Activated CD8-positive, alpha-beta T cell treated with anti-CD3 and anti-CD28 coated beads for 36 hours (primary cell): ENCODE data around the gene OAS3. TPM values are rescaled to one million over a fixed set of nuclear protein-coding genes. Genes with fewer than 3 reads are reported as not detected.

Source experiments
- ATAC-seq: fragments of 200-7000 bp; cut with Tn5 transposase; one replicate; pipeline ENCODE4 v1.10.0; 2021; ENCODE audit warnings: mild to moderate bottlenecking, moderate library complexity
- CTCF ChIA-PET: fragments of 350-600 bp; sonication (Branson Sonifier 250); formaldehyde crosslinking; loops from one replicate; lab custom pipeline; 2021; ENCODE audit warnings: antibody characterized with exemption; lab: Charles Lee
- POLR2A ChIA-PET: fragments of 350-600 bp; sonication (Branson Sonifier 250); formaldehyde crosslinking; loops from one replicate; lab custom pipeline; 2021; ENCODE audit warnings: antibody characterized with exemption; lab: Charles Lee
- DNase-seq: peaks from one replicate; pipeline ENCODE4 v3.0.0-alpha.2; 2020
- H3K27ac Mint-ChIP-seq: one replicate; pipeline ENCODE4 v1.8.0; 2021; ENCODE audit warnings: mild to moderate bottlenecking, mixed read lengths
- H3K27me3 Mint-ChIP-seq: one replicate; pipeline ENCODE4 v1.8.0; 2021; ENCODE audit warnings: mixed read lengths
- H3K36me3 Mint-ChIP-seq: one replicate; pipeline ENCODE4 v1.8.0; 2021; ENCODE audit warnings: low read depth, mixed read lengths
- H3K4me1 Mint-ChIP-seq: one replicate; pipeline ENCODE4 v1.8.0; 2021; ENCODE audit warnings: low read depth, mixed read lengths
- H3K4me3 Mint-ChIP-seq: one replicate; pipeline ENCODE4 v1.8.0; 2021; ENCODE audit warnings: mild to moderate bottlenecking, moderate library complexity, mixed read lengths
- H3K9me3 Mint-ChIP-seq: one replicate; pipeline ENCODE4 v1.8.0; 2021; ENCODE audit warnings: mixed read lengths
- intact Hi-C: fragments of 100-400 bp; cut with micrococcal nuclease; formaldehyde crosslinking; loops from one replicate; pipeline ENCODE4 v1.10.0; 2022
- total RNA-seq, 2 experiments: library from RNA; stranded (reverse); gene quantifications; one replicate each; pipeline ENCODE4 v1.2.3, GENCODE V29; 2021
- TF ChIP-seq, protein P1 (sequence below): fragments of 200-600 bp; IDR thresholded peaks from one replicate; pipeline ENCODE4 v1.8.0; 2022; ENCODE audit warnings: antibody characterized with exemption, mild to moderate bottlenecking

Gene OAS3
- total RNA-seq, 2 experiments from 2014 or later = 21.4 to 22.2 TPM

GRCh38 chr12:112936927-112937326 is 1.3 kb upstream of the OAS3 start:
- ChIA-PET POLR2A (no interaction called here), CTCF (interaction anchor here (0.7 to 2.3 kb wide), 4 partner anchors 29 to 41 kb away, joined by 3 to 11 read pairs (median 6); partner anchors contain the start of genes OAS1 and OAS2)
- TF ChIP-seq, protein P1, sequence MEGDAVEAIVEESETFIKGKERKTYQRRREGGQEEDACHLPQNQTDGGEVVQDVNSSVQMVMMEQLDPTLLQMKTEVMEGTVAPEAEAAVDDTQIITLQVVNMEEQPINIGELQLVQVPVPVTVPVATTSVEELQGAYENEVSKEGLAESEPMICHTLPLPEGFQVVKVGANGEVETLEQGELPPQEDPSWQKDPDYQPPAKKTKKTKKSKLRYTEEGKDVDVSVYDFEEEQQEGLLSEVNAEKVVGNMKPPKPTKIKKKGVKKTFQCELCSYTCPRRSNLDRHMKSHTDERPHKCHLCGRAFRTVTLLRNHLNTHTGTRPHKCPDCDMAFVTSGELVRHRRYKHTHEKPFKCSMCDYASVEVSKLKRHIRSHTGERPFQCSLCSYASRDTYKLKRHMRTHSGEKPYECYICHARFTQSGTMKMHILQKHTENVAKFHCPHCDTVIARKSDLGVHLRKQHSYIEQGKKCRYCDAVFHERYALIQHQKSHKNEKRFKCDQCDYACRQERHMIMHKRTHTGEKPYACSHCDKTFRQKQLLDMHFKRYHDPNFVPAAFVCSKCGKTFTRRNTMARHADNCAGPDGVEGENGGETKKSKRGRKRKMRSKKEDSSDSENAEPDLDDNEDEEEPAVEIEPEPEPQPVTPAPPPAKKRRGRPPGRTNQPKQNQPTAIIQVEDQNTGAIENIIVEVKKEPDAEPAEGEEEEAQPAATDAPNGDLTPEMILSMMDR = no peak
- Mint-ChIP-seq H3K4me3 (no peak overlapping the region), H3K36me3 (no peaks in the 10 kb centered on the region), H3K9me3 (no peaks in the 10 kb centered on the region), H3K4me1 (peaks cover 28% of the 10 kb centered on the region), H3K27me3 (no peaks in the 10 kb centered on the region), H3K27ac (peak overlapping the region; percentile 2)
- no peak for ATAC-seq
- no peak for DNase-seq
- intact Hi-C loops = no loop called here

- TF ChIP-seq, protein P1 = no peak
- Mint-ChIP-seq H3K4me3 (peak overlapping the region; percentile 82), H3K36me3 (no peaks in the 10 kb centered on the region), H3K4me1 (peaks cover 28% of the 10 kb centered on the region), H3K27me3 (no peaks in the 10 kb centered on the region), H3K9me3 (no peaks in the 10 kb centered on the region), H3K27ac (peak overlapping the region; percentile 80)
- intact Hi-C loops = no loop called here
- ATAC-seq (peak; percentile 8), DNase-seq (no peak)
- ChIA-PET CTCF (interaction anchor here (1.4 to 2.3 kb wide), 2 partner anchors 27 to 40 kb away, joined by 3 to 11 read pairs; partner anchors contain the start of gene OAS2), POLR2A (interaction anchor here (0.8 to 4.4 kb wide), 2 partner anchors 31 to 40 kb away, joined by 3 to 28 read pairs; partner anchors contain the start of gene OAS2)
Observed at GRCh38 chr12:112938751-112939150, 477 bp downstream of the OAS3 start.

DNA sequence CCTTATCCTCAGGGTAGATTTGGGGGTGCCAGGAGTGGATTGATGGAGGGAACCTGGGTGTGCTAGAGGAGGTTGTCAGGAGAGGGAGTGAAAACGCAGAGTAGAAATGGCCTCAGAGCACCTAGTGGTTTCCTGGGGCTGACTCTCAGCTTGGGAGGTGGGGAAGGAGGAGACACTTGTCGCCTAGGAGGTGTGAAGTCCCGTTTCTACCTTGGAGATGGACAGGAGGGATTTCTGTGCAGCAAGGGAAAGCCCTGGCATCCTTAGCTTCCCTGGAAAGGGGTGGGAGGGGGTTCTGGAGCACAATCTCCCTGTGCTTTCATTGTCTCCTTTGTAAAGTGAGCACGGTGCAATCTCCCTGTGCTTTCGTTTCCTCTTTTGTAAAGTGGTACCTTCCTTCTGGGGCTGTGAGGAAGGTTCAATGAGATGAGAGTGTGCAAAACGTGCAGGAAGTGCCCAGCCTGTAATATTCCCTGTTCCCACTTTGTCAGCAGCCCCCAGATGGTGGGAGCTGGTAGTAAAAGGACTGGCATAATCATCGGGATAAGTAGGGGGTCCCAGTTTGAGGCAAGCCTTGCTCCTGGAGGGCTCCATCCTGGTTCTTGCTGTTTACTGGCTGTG is 1.6 kb downstream of the OAS3 start:
- Mint-ChIP-seq H3K27ac (peak overlapping the region; percentile 84), H3K4me3 (peak overlapping the region; percentile 82), H3K27me3 (no peaks in the 10 kb centered on the region), H3K4me1 (peaks cover 25% of the 10 kb centered on the region), H3K9me3 (no peaks in the 10 kb centered on the region), H3K36me3 (peaks cover 3% of the 10 kb centered on the region)
- CTCF ChIA-PET = interaction anchor here (0.9 to 1.5 kb wide), 4 partner anchors 9 to 53 kb away, joined by 3 to 8 read pairs (median 6); no protein-coding TSS in a partner anchor
- TF ChIP-seq, protein P1 = no peak
- DNase-seq (peak; percentile 10), ATAC-seq (peak; percentile 44)
- POLR2A ChIA-PET = interaction anchor here (0.6 to 4.4 kb wide), 5 partner anchors 25 to 67 kb away, joined by 3 to 28 read pairs (median 3); partner anchors contain the start of gene OAS2
- intact Hi-C loops = no loop called here

GRCh38 chr12:112941528-112942335 is 3.5 kb downstream of the OAS3 start:
- peaks cover 25% of the 10 kb centered on the region for H3K4me1 Mint-ChIP-seq
- TF ChIP-seq, protein P1 = no peak
- H3K27me3 Mint-ChIP-seq = no peaks in the 10 kb centered on the region
- no peak overlapping the region for H3K27ac Mint-ChIP-seq
- H3K36me3 Mint-ChIP-seq = peaks cover 4% of the 10 kb centered on the region
- DNase-seq (no peak), ATAC-seq (no peak)
- ChIA-PET CTCF (no interaction called here), POLR2A (interaction anchor here (4.4 kb wide), 1 partner anchor 37 kb away, joined by 28 read pairs; the partner anchor contains the start of gene OAS2)
- no peak overlapping the region for H3K4me3 Mint-ChIP-seq
- no peaks in the 10 kb centered on the region for H3K9me3 Mint-ChIP-seq
- intact Hi-C loops = no loop called here
